Parathyroid adenoma (tissue), 2 donors: ENCODE results near the gene PLCG1.

Experiments
- H2AFZ ChIP-seq: fragments of 300-600 bp; sonication (generic); one replicate; pipeline ENCODE4 v1.7.0; 2017; ENCODE audit warnings: antibody characterized with exemption, mild to moderate bottlenecking
- H3K27ac ChIP-seq: fragments of 300-600 bp; sonication (generic); one replicate; pipeline ENCODE4 v1.7.0; 2017
- H3K27me3 ChIP-seq: fragments of 300-600 bp; sonication (generic); one replicate; pipeline ENCODE4 v1.7.0; 2017; ENCODE audit warnings: low read length; ENCODE audit not compliant: control insufficient read depth, insufficient read depth
- H3K36me3 ChIP-seq: fragments of 300-600 bp; sonication (generic); one replicate; pipeline ENCODE4 v1.7.0; 2017; ENCODE audit warnings: low read length; ENCODE audit not compliant: control insufficient read depth, insufficient read depth
- H3K4me1 ChIP-seq: fragments of 300-600 bp; sonication (generic); one replicate; pipeline ENCODE4 v1.7.0; 2017; ENCODE audit warnings: control low read depth
- H3K4me2 ChIP-seq: fragments of 300-600 bp; sonication (generic); one replicate; pipeline ENCODE4 v1.7.0; 2017; ENCODE audit warnings: low read length
- H3K4me3 ChIP-seq: fragments of 300-600 bp; sonication (generic); one replicate; pipeline ENCODE4 v1.7.0; 2017; ENCODE audit warnings: low read depth, low read length
- H3K79me2 ChIP-seq: fragments of 300-600 bp; sonication (generic); one replicate; pipeline ENCODE4 v1.7.0; 2017; ENCODE audit warnings: control low read depth
- H3K9ac ChIP-seq: fragments of 300-600 bp; sonication (generic); one replicate; pipeline ENCODE4 v1.7.0; 2017; ENCODE audit warnings: mild to moderate bottlenecking
- H3K9me3 ChIP-seq: fragments of 300-600 bp; sonication (generic); one replicate; pipeline ENCODE4 v1.7.0; 2017; ENCODE audit warnings: low read length; ENCODE audit not compliant: control insufficient read depth
- CTCF ChIP-seq: fragments of 300-600 bp; sonication (generic); IDR thresholded peaks from one replicate; pipeline ENCODE4 v1.7.0; 2017; ENCODE audit warnings: antibody characterized with exemption, mild to moderate bottlenecking
- donor health status: primary hyperparathyroidism.

PLCG1 gene

GRCh38 chr20:41169162-41169690 is 31.9 kb downstream of the PLCG1 start:
- no peaks in the 10 kb centered on the region for H3K27me3 ChIP-seq
- H3K4me3 ChIP-seq = no peak overlapping the region
- no peaks in the 10 kb centered on the region for H3K9me3 ChIP-seq
- H3K4me2 ChIP-seq = no peak overlapping the region
- H3K27ac ChIP-seq = no peak overlapping the region
- TF ChIP-seq CTCF = no peak
- H3K36me3 ChIP-seq = no peaks in the 10 kb centered on the region
- no peaks in the 10 kb centered on the region for H3K79me2 ChIP-seq
- no peak overlapping the region for H3K9ac ChIP-seq
- no peak overlapping the region for H2AFZ ChIP-seq
- H3K4me1 ChIP-seq = no peaks in the 10 kb centered on the region

DNA sequence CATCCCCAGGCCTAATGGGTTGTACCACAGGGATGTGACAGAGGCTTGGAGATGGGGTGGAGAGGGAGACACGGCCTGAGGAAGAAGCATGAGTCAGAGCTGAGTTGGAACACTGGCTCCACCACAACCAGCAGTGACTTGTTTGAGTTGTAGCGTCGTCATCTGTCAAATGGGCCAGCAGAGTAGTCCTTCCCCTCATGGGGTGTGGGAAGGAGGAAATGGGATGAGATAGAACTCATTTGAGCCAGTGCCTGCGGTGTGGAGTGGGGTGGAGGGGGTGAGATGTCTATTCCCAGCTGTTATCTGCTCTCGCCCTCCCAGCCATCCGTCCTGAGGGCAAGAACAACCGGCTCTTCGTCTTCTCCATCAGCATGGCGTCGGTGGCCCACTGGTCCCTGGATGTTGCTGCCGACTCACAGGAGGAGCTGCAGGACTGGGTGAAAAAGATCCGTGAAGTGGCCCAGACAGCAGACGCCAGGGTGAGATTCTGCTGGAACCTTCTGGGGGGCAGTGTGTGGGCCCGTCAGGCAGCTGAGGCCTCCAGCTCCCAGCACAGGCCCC is 32.5 kb downstream of the PLCG1 start:
- H3K4me2 ChIP-seq = no peak overlapping the region
- TF ChIP-seq CTCF = no peak
- no peak overlapping the region for H3K4me3 ChIP-seq
- no peak overlapping the region for H2AFZ ChIP-seq
- no peaks in the 10 kb centered on the region for H3K9me3 ChIP-seq
- H3K27ac ChIP-seq = no peak overlapping the region
- H3K4me1 ChIP-seq = no peaks in the 10 kb centered on the region
- H3K27me3 ChIP-seq = no peaks in the 10 kb centered on the region
- no peaks in the 10 kb centered on the region for H3K36me3 ChIP-seq
- H3K79me2 ChIP-seq = no peaks in the 10 kb centered on the region
- H3K9ac ChIP-seq = no peak overlapping the region

GRCh38 chr20:41170386-41171105 is 33.2 kb downstream of the PLCG1 start:
- no peak for TF ChIP-seq CTCF
- H3K4me2 ChIP-seq = no peak overlapping the region
- no peaks in the 10 kb centered on the region for H3K4me1 ChIP-seq
- no peaks in the 10 kb centered on the region for H3K36me3 ChIP-seq
- H2AFZ ChIP-seq = no peak overlapping the region
- H3K27me3 ChIP-seq = no peaks in the 10 kb centered on the region
- H3K9ac ChIP-seq = no peak overlapping the region
- H3K27ac ChIP-seq = no peak overlapping the region
- H3K9me3 ChIP-seq = no peaks in the 10 kb centered on the region
- H3K4me3 ChIP-seq = no peak overlapping the region
- no peaks in the 10 kb centered on the region for H3K79me2 ChIP-seq

- no peak for TF ChIP-seq CTCF
- H3K36me3 ChIP-seq = no peaks in the 10 kb centered on the region
- no peak overlapping the region for H3K4me2 ChIP-seq
- H3K9ac ChIP-seq = no peak overlapping the region
- peak overlapping the region; percentile 44 for H3K27ac ChIP-seq
- H3K4me1 ChIP-seq = no peaks in the 10 kb centered on the region
- H3K9me3 ChIP-seq = no peaks in the 10 kb centered on the region
- H3K4me3 ChIP-seq = no peak overlapping the region
- no peaks in the 10 kb centered on the region for H3K79me2 ChIP-seq
- H2AFZ ChIP-seq = no peak overlapping the region
- H3K27me3 ChIP-seq = no peaks in the 10 kb centered on the region
These were observed 34.5 kb downstream of the PLCG1 start for GRCh38 chr20:41171736-41172295.
